GM10266 (cell line): ENCODE data around the gene PTPN3.
"Not testable (repeated sequence)": the region's sequence is repeated elsewhere in the genome, so short reads cannot be mapped to it uniquely, and the experiment has no call there.

Experiments used
- DNase-seq: peaks from one replicate; pipeline ENCODE4 v3.0.0; 2012; ENCODE audit errors: extremely low spot score
- CTCF ChIP-seq: IDR thresholded peaks from 2 replicates; pipeline ENCODE4 v1.5.1; 2012; ENCODE audit warnings: mild to moderate bottlenecking, low read depth; ENCODE audit not compliant: control insufficient read depth, insufficient read depth; ENCODE audit errors: missing control alignments

The PTPN3 gene

DNA sequence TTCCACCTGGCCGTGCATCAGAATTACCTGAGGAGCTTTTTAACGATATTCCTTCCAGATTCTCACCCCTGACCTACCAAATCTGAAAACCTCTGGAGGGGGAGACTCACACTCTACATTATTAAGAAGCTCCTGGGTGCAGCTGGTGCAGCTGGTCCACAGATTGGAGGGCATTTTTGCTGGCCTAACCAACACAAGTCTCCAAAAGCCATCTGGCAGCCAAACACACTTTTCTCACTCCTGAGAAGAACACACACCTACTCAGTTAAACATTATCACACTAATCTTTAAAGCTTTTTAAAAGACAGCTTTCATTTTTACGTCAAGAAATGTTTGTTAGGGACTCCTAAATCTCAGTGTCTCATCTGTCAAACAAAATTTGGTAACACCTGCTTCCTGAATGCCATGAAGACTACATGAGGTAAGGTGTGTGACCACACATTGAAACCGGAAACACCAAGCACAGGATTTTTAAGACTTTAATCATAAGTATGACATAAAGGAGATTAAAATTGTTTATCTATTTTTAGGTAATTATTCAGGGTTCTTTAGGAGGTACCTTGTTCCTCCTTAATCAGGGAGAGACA is 14.2 kb upstream of the PTPN3 start:
- no peak for TF ChIP-seq CTCF
- no peak for DNase-seq

DNA sequence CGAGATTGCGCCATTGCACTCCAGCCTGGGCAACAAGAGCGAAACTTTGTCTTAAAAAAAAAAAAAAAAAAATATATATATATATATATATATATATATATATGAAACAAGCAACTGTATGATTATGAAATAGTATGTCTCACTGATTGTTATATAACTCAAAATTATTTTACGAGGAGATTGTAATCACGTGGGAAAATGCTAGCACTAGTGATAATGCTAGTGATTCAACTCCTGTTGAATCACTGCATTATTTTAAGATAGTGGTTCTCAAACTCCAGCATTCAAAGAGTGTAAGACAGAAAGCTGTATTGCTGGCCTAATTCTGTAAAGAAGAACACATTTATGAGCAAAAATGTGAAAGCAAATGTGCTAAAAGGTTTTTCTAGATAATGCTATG is 12.4 kb upstream of the PTPN3 start:
- no peak for TF ChIP-seq CTCF
- DNase-seq, result no peak

- not testable (repeated sequence) for DNase-seq
Observed at GRCh38 chr9:109510042-109510441, 11.9 kb upstream of the PTPN3 start.

- no peak for DNase-seq
- no peak for TF ChIP-seq CTCF
Observed at GRCh38 chr9:109509611-109510010, 11.5 kb upstream of the PTPN3 start.

DNA sequence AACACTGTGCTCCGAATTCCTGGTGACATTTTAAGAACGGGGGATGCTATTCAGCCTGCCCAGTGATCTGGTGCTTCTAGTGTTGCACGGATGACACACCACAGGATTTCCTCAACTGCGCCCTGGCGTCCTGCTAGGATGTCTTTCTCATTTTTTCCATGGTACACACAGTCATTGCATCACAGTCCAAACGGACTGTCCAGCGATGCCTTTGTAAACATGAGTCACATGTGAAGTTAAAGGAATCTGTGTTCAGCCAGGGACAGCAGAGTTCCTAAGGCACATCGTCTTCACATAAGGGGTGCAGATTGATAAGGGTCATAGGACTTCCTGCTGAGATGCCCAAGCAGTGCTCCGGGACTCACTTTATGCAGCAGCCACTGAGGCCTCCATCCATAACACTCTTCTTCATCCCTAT is 9.3 kb upstream of the PTPN3 start:
- no peak for DNase-seq
- no peak for TF ChIP-seq CTCF

- TF ChIP-seq CTCF, result no peak
- DNase-seq, result no peak
Observed at GRCh38 chr9:109506097-109506712, 8.1 kb upstream of the PTPN3 start.

- no peak for DNase-seq
- no peak for TF ChIP-seq CTCF
Observed at GRCh38 chr9:109504689-109505088, 6.6 kb upstream of the PTPN3 start.
